GM23338 (cell line): ENCODE results near the gene CPNE5. TPM values are rescaled to one million over a fixed set of nuclear protein-coding genes. Genes with fewer than 3 reads are reported as not detected.

Source experiments
- ATAC-seq: fragments of 200-7000 bp; cut with Tn5 transposase; 3 replicates; pipeline ENCODE4 v1.9.1; 2020
- DNase-seq: peaks from one replicate; pipeline ENCODE4 v3.0.0-alpha.2; 2015; ENCODE audit warnings: low spot score
- H2AFZ ChIP-seq: fragments of 200-600 bp; sonication (generic); 2 replicates; pipeline ENCODE4 v1.8.0; 2016; ENCODE audit warnings: antibody characterized with exemption, mild to moderate bottlenecking, moderate library complexity
- H3F3A ChIP-seq: fragments of 200-600 bp; sonication (generic); replicated peaks from 2 replicates; pipeline ENCODE4 v1.8.0; 2017; ENCODE audit warnings: antibody characterized with exemption, mixed run types, low read depth
- H3K27ac ChIP-seq: fragments of 200-600 bp; sonication (generic); 2 replicates; pipeline ENCODE4 v1.6.1; 2016; ENCODE audit warnings: low read depth
- H3K27me3 ChIP-seq: fragments of 200-600 bp; sonication (generic); 2 replicates; pipeline ENCODE4 v1.8.0; 2016; ENCODE audit warnings: mild to moderate bottlenecking, mixed run types, moderate library complexity; ENCODE audit not compliant: insufficient read depth
- H3K36me3 ChIP-seq: fragments of 200-600 bp; sonication (generic); 2 replicates; pipeline ENCODE4 v1.8.0; 2016; ENCODE audit warnings: mild to moderate bottlenecking; ENCODE audit not compliant: insufficient read depth
- H3K4me1 ChIP-seq: fragments of 200-600 bp; sonication (generic); 2 replicates; pipeline ENCODE4 v1.8.0; 2016; ENCODE audit warnings: mild to moderate bottlenecking, moderate library complexity; ENCODE audit not compliant: insufficient read depth
- H3K4me2 ChIP-seq: fragments of 200-600 bp; sonication (generic); 2 replicates; pipeline ENCODE4 v1.7.1; 2017; ENCODE audit warnings: mixed run types
- H3K4me3 ChIP-seq: fragments of 200-600 bp; sonication (generic); 2 replicates; pipeline ENCODE4 v1.6.1; 2016; ENCODE audit warnings: mixed run types
- H3K79me2 ChIP-seq: fragments of 200-600 bp; sonication (generic); replicated peaks from 2 replicates; pipeline ENCODE4 v1.8.0; 2017; ENCODE audit warnings: mild to moderate bottlenecking; ENCODE audit not compliant: insufficient read depth
- H3K9me2 ChIP-seq: fragments of 200-600 bp; sonication (generic); 2 replicates; pipeline ENCODE4 v1.8.0; 2017; ENCODE audit not compliant: insufficient read depth
- H4K20me1 ChIP-seq: fragments of 200-600 bp; sonication (generic); replicated peaks from 2 replicates; pipeline ENCODE4 v1.8.0; 2017; ENCODE audit warnings: mild to moderate bottlenecking; ENCODE audit not compliant: insufficient read depth
- H3K27ac Mint-ChIP-seq: 2 replicates; pipeline ENCODE4 v1.8.0; 2020; ENCODE audit warnings: inconsistent platforms, mild to moderate bottlenecking, moderate library complexity, mixed read lengths
- H3K27me3 Mint-ChIP-seq: 3 replicates; pipeline ENCODE4 v1.8.0; 2022; ENCODE audit warnings: low read depth, mild to moderate bottlenecking, moderate library complexity, mixed read lengths, inconsistent platforms; ENCODE audit not compliant: insufficient read depth, poor library complexity
- H3K36me3 Mint-ChIP-seq: 3 replicates; pipeline ENCODE4 v1.8.0; 2021; ENCODE audit warnings: low read depth, mild to moderate bottlenecking, inconsistent platforms, moderate library complexity, mixed read lengths
- H3K4me1 Mint-ChIP-seq: 3 replicates; pipeline ENCODE4 v1.8.0; 2020; ENCODE audit warnings: mild to moderate bottlenecking, inconsistent platforms, mixed read lengths
- H3K4me3 Mint-ChIP-seq: 3 replicates; pipeline ENCODE4 v1.8.0; 2021; ENCODE audit warnings: moderate library complexity, mild to moderate bottlenecking, inconsistent platforms, mixed read lengths
- H3K9me3 Mint-ChIP-seq: 3 replicates; pipeline ENCODE4 v1.8.0; 2020; ENCODE audit warnings: moderate library complexity, mild to moderate bottlenecking, inconsistent platforms, mixed read lengths
- CREB1 ChIP-seq: fragments of 250-450 bp; sonication (Bioruptor Pico); IDR thresholded peaks from 2 replicates; pipeline ENCODE4 v1.5.0; 2020; ENCODE audit warnings: low read depth, mild to moderate bottlenecking, moderate library complexity
- ETS1 ChIP-seq: IDR thresholded peaks from 2 replicates; pipeline ENCODE4 v1.6.1; 2016; ENCODE audit warnings: antibody characterized with exemption
- JUNB ChIP-seq: IDR thresholded peaks from one replicate; pipeline ENCODE4 v1.6.1; 2016; ENCODE audit warnings: antibody characterized with exemption; ENCODE audit not compliant: unreplicated experiment
- NANOG ChIP-seq: IDR thresholded peaks from 2 replicates; pipeline ENCODE4 v1.6.1; 2016; ENCODE audit warnings: antibody characterized with exemption, borderline replicate concordance
- POLR2AphosphoS5 ChIP-seq: IDR thresholded peaks from 2 replicates; pipeline ENCODE4 v1.6.1; 2016; ENCODE audit warnings: antibody characterized with exemption, low read depth
- ZNF114 ChIP-seq: fragments of 250-450 bp; sonication (Bioruptor Pico); IDR thresholded peaks from 2 replicates; pipeline ENCODE4 v1.5.0; 2020; ENCODE audit warnings: mild to moderate bottlenecking, moderate library complexity
- ZNF462 ChIP-seq: fragments of 250-450 bp; sonication (Bioruptor Pico); IDR thresholded peaks from 2 replicates; pipeline ENCODE4 v1.5.0; 2020; ENCODE audit warnings: mild to moderate bottlenecking, moderate library complexity
- polyA plus RNA-seq: library from polyadenylated mRNA; unstranded; fragments of >200 nt; fragmentation: Nextera tagmentation; extraction: Ambion mirVana; gene quantifications from 2 replicates; pipeline ENCODE4 v1.2.1, GENCODE V29; 2016
- total RNA-seq: library from RNA; depleted of rRNA; stranded (reverse); fragments of >200 nt; shearing (Covaris generic); gene quantifications from 2 replicates; pipeline ENCODE4 v1.2.3, GENCODE V29; 2014

Gene CPNE5
- total and polyA plus RNA-seq, 2 experiments from 2014 or later, result 0.14 to 0.42 TPM

- Histone ChIP-seq H4K20me1 (no peaks in the 10 kb centered on the region), H3K27ac (no peak overlapping the region), H3K27me3 (no peaks in the 10 kb centered on the region), H3F3A (no peaks in the 10 kb centered on the region; the same call in 1 of the 2 replicates), H3K79me2 (no peaks in the 10 kb centered on the region), H3K4me3 (no peak overlapping the region), H3K4me1 (0 out of 2 replicates have a peak, but pooled peaks cover 7% of the 10 kb centered on the region), H3K36me3 (no peaks in the 10 kb centered on the region), H3K4me2 (no peak overlapping the region), H3K9me2 (no peaks in the 10 kb centered on the region), H2AFZ (no peak overlapping the region)
- ATAC-seq, result no peak
- Mint-ChIP-seq H3K9me3 (no peaks in the 10 kb centered on the region), H3K27ac (no peak overlapping the region), H3K4me1 (peaks cover 14% of the 10 kb centered on the region), H3K36me3 (no peaks in the 10 kb centered on the region), H3K4me3 (no peak overlapping the region), H3K27me3 (peaks cover 12% of the 10 kb centered on the region)
- no peak for DNase-seq
- no peak for TF ChIP-seq ETS1
Observed at GRCh38 chr6:36738108-36738507, 101.1 kb downstream of the CPNE5 start.

GRCh38 chr6:36737043-36737785 lies 102.0 kb downstream of the CPNE5 start:
- Mint-ChIP-seq H3K27ac (no peak overlapping the region), H3K27me3 (peaks cover 9% of the 10 kb centered on the region), H3K36me3 (no peaks in the 10 kb centered on the region), H3K4me3 (no peak overlapping the region), H3K9me3 (no peaks in the 10 kb centered on the region), H3K4me1 (peaks cover 8% of the 10 kb centered on the region)
- H3K4me2 ChIP-seq, result no peak overlapping the region
- H3K4me3 ChIP-seq, result no peak overlapping the region
- ATAC-seq (no peak), DNase-seq (no peak)
- H2AFZ ChIP-seq, result no peak overlapping the region; the same call in 1 of the 2 replicates
- H4K20me1 ChIP-seq, result no peaks in the 10 kb centered on the region
- H3K4me1 ChIP-seq, result 0 out of 2 replicates have a peak, but pooled peaks cover 7% of the 10 kb centered on the region
- H3F3A ChIP-seq, result no peaks in the 10 kb centered on the region; the same call in 1 of the 2 replicates
- H3K36me3 ChIP-seq, result no peaks in the 10 kb centered on the region
- H3K27ac ChIP-seq, result no peak overlapping the region
- H3K27me3 ChIP-seq, result no peaks in the 10 kb centered on the region
- H3K79me2 ChIP-seq, result no peaks in the 10 kb centered on the region
- no peaks in the 10 kb centered on the region for H3K9me2 ChIP-seq
- TF ChIP-seq JUNB (no peak), CREB1 (CRISPR knock-in tag) (no peak), ZNF114 (CRISPR knock-in tag) (no peak), POLR2AphosphoS5 (no peak), ZNF462 (CRISPR knock-in tag) (no peak), NANOG (no peak)
